GM03348 (cell line): ENCODE results near the gene AJM1.

Source experiments
- DNase-seq: peaks from one replicate; pipeline ENCODE4 v3.0.0; 2012; ENCODE audit warnings: low spot score

The AJM1 gene

DNA sequence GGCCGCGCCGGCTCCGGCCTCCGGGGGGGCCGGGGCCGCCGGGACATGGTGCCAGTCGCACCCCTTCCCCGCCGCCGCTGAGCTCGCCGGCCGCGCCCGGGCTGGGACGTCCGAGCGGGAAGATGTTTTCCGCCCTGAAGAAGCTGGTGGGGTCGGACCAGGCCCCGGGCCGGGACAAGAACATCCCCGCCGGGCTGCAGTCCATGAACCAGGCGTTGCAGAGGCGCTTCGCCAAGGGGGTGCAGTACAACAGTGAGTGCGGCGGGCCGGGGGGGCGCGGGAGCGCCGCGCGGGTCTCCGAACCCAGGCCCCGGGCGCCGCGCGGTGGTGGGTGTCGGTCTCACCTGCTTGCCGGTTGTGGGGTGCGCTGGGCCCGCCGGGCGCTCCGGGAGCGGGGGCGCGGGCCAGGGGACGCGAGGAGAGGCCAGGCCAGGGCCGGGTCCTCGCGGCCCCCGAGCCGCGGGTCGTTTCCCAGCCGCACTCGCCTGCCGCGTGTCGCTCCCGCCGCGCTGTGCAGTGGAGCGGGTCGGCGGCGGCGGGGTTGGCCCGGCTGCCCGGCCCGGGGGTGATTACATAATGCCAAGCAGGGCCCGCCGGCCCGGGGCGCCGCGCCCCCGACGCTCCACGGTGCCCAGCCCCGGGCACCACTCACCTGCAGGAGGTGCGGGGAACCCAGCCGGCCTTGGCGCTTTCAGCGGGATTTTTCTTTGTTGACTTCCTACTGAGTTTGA lies 34.0 kb upstream of the AJM1 start:
- DNase-seq: peak; percentile 51

- DNase-seq: peak; percentile 49
Measured at GRCh38 chr9:136808806-136809158, 33.5 kb upstream of the AJM1 start.

GRCh38 chr9:136814725-136815421 lies 27.4 kb upstream of the AJM1 start:
- no peak for DNase-seq

DNA sequence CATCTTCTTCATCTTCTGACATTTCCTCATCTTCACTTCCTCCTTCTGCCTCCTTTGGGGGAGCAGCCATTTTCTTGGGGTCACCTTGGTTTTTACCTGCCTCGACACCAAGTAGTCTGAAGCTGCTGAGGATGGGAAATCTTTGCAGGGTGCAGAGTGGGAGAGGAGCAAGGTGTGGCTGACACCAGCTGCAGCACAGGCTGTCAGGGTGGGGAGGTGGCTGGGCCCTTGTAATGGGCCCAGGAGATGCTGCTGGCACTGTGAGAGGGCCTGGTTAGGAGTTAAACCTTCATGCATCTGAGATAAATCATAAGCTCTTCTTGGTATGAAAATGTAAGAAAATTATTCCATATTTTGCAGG lies 26.9 kb upstream of the AJM1 start:
- no peak for DNase-seq

DNA sequence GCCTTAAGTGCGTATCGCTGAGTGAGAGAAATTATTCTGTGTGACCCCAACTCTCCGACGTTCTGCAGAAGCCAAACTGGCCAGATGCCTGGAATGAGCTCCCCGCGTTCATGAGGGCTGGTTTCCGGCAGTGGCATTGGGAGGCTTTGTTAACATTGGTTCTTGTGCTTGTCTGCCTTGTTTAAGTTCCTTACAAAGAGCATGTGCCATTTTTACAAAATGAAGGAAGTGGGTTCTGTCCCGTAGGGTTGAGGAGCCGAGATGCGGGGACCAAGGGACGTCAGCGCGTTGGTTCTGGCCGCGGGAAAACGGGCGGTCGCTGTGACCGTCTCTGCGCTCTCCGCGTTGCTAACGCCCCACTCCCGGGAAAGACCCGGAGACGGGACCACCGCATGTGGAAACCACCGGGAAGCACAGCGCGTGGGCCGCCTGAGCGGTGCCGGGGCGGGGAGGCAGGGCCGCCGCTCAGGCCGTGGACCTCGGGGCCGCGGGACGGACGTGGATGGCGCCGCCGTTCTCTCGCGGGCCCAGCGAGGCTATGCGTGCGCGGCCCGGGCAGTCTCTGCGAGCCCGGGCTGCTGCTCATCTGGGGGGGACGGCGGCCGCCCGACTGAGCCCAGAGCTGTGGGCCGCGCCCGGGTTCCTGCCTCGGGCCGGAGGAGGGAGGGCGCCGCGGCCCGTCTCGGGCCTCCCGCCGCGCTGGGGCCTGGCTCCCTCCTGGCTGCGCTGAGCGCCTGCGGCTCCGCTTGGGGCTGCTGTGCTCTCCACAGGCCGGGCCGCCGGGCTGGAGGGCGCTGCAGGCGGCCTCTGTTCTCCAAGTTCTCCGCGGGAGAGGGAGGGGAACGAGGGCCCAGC lies 21.1 kb upstream of the AJM1 start:
- DNase-seq: peak; percentile 55

GRCh38 chr9:136821826-136822544 lies 20.3 kb upstream of the AJM1 start:
- DNase-seq: no peak

DNA sequence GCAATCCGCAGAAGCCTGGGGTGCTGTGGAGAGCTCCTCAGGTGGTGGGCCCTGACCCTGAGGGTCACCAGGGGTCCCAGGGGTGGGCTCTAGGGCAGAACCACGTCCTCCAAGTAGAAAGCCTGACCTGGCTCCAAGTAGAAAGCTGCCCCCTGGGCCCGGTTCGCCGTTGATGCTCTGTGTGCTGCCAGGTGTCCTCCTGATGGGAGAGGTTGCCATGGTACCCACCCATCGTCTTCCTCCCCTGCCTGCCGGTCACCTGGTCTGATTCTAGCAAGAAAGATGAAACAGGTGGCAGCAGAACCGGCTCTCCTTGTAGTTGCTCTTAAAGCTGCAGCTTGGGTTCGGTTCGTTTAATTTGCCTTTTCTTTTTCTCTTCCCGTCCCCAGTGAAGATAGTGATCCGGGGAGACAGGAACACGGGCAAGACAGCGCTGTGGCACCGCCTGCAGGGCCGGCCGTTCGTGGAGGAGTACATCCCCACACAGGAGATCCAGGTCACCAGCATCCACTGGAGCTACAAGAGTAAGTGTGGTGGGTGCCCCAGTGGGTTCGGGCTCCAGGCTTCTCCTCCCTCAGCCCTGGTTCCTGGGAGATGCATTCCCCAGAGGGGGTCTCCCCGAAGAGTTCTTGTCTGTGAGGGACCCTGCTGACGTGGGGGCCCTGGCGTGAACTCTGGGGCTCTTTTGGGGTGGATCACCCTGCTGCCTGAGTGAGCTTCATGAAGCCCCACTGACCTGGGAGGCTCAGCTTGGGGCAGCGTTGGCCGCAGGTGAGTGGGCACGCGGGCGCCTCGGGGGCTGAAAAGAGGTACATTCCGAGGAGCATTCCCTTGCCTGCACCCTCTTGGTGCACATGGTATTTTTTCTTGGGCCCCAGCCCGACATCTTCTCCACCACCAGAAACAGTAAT lies 18.9 kb upstream of the AJM1 start:
- no peak for DNase-seq

- no peak for DNase-seq
Measured at GRCh38 chr9:136824496-136825225, 17.6 kb upstream of the AJM1 start.

GRCh38 chr9:136825295-136826187 lies 16.7 kb upstream of the AJM1 start:
- DNase-seq: no peak

- no peak for DNase-seq
Measured at GRCh38 chr9:136826188-136826541, 16.1 kb upstream of the AJM1 start.

DNA sequence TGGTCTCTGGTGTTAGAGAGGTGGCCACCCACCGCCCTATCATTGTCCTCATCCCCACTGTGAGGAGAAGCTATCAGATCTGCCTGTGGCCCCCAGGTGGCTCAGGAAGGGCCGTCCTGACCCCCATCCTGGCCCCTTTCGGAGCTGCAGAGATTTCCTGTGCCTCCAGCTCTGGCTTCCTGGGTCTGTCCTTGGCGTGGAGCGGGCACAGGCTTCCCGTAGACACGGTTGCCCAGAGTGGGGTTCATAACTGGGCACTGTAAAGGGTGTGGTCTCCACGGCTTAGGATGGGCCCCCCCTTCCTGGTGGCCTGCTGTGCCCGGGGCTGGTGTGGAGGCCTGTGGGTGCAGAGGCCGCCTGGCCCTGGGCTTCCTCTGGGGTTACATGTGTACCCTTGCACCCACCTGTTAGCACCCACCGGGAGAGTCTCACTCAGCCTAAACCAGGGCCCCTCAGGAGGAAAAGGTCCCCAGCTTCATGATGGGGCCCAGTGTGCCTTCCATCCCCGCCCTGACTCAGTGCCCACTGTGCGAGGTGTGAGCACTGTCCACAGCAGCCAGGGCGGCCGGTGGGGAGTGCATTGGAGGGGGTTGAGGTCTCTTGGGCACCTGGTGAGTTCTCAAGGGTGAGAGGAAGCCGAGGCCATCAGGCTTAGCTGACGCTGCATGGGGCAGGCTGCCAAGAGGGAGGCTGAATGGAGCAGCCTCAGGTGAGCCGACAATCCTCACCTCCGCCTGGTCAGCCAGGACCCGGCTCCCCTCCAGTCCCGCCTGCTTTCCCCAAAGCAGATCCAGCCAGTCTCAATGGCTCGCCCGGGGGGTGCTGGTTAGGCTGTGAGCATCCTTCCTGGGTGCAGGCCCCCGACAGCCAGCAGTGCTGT lies 15.3 kb upstream of the AJM1 start:
- DNase-seq: no peak

- DNase-seq: no peak
Measured at GRCh38 chr9:136827794-136828473, 14.3 kb upstream of the AJM1 start.

DNA sequence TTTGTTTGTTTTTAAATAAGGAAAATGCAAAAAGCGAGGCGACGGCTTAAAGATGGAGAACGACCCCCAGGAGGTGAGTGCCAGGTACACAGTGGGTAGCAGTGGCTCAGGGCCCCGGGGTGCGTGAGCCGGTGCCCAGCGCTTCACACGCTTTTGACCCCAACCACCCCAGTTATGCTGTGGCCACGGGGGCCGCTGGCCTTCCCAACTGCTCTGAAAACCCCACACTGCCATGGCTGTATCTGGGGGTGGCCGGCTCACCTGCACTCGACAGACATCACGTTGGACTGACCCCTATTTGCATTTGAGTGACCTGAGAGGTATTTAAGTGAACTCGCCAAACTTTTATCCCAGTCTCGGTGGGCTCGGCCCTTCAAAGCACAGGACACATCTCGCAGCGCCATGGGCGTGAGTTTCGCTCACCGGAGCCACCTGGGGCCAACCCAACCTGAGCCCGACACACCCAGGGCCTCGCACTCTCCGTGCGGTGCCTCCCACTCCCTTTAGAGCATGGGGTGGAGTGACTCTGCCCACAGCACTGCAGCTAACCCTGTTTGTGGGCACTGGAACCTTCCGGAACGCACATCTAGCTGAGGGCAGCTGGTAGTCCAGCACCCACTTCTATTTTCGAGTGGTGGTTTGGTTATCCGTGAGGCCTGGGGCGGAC lies 13.7 kb upstream of the AJM1 start:
- DNase-seq: no peak

DNA sequence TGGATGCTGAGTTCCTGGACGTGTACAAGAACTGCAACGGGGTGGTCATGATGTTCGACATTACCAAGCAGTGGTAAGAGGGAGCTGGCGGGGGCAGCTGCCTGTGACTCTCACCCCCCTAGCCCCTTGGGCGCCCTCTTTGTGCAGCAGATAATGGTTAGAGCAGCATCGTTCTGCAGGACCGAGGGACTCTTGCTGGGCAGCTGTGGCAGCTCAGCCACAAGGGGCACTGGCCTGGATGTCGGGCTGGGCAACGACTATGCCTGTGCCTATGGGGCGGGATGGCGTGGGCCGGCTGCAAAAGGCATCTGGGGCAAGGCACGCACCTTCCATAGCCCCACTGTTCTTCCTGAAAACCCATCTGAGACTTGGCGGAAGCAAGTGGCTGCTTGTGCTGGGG lies 12.9 kb upstream of the AJM1 start:
- no peak for DNase-seq

- DNase-seq: no peak
Measured at GRCh38 chr9:136829981-136830885, 12.0 kb upstream of the AJM1 start.

- DNase-seq: no peak
Measured at GRCh38 chr9:136831002-136831719, 11.1 kb upstream of the AJM1 start.
